Suppressor macrophage (primary cell): ENCODE data around the gene ATXN1.

ENCODE experiments used
- DNase-seq, 4 experiments: peaks; one replicate each; pipeline ENCODE4 v3.0.0-alpha.2; 2020 to 2022

Gene ATXN1

DNA sequence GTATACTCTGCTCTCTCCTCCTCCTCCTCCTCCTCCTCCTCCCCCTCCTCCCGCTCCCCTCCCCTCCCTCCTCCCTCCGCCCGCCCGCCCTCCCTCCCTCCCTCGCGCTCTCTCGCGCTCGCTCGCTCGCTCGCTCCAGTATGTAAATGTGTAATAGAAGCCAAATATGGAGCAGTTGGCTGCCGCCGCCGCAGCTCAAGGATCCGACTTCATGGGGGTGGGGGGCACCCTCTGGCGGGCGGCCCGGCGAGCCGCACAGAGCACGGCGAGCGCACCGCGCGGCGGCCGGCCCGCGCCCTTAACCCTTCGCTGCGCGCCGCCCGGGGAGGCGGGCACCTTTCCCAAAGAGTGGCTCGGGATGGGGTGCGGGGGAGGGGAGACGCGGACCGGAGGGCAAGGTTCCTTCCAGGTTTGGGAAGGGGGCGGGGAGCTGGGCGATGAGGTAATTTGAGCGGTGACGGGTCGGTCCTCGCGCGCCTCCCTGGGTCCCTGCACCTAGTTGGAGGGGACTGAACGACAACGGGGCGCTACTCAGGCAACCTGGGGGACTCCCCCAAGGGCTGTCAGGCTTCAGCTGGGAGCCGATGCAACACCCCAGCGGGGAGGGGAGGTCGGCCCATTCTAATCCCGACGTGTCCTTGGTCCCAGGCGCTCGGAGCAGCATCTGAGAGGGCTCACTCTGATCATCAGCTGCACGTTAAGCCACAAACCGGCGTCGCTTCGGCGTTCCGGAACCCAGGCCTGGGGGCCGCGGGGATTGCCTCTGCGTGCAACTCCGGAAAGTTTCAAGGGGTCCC, 409 bp upstream of the ATXN1 start:
- peak; percentile 86 to 95 (median 92) for DNase-seq

DNA sequence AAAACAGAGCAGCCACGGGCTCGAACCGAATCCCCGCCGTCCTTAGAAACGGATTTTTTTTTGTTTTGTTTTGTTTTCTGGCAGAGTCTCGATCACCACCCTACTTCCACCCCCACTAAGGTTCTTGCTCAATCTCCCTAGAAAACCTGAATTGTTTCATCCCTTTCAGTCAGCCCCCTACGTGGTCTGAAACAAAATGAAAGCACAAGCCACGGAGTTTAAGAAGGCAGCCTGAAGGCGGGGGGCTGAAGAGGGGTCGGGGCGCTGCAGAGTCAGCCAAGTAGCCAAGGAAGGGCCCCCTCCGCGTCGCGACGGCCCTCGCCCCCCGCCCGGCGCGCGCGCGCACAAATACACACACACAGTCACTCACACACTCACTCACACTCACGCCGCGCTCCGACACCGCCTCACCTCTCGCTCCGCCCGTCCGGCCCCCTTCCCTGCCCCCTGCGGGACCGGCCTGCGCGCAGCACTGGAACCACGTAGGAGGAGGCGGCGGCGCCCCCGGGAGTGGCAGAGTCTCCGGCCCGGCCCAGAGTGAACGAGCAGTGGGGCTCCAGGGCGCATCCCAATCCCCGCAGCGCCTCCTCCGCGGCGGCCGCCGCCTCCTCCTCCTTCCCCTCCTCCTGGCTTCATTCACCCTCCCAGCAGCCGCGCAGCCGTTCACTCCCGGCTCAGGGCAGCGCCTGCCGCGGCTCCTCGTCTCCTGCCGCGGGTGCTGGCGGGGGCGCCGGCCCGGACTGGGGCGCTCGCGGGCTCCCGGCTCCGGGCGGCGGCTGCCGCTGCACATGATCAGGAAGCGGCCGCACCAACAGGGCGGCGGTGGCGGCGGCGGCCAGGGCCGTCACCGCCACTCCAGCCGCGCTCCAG, 1.4 kb downstream of the ATXN1 start:
- DNase-seq: peak; percentile 77 to 92 (median 86)

DNA sequence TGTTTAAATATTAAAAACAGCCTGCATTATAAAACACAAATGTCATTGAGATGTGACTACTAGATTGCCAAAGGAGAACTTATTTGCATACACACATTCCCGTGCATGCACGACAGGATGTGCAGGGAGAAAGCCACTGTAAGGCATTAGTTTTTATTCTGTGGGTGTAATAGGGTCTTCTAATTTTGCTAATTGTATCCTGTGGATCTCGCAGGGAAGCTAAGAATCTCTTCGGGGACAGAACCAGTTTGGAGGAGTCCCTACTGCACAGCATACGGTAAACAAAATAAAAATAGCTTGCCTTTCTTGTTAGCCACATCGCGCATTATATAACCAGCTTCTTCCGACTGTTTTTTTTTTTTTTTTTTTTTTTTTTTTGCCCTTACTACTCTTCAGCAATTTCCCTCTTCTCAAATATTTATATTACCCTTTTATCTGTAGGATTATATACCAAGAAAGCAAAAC, 2.0 kb downstream of the ATXN1 start:
- DNase-seq: peak; percentile 35 to 58 (median 51)

DNA sequence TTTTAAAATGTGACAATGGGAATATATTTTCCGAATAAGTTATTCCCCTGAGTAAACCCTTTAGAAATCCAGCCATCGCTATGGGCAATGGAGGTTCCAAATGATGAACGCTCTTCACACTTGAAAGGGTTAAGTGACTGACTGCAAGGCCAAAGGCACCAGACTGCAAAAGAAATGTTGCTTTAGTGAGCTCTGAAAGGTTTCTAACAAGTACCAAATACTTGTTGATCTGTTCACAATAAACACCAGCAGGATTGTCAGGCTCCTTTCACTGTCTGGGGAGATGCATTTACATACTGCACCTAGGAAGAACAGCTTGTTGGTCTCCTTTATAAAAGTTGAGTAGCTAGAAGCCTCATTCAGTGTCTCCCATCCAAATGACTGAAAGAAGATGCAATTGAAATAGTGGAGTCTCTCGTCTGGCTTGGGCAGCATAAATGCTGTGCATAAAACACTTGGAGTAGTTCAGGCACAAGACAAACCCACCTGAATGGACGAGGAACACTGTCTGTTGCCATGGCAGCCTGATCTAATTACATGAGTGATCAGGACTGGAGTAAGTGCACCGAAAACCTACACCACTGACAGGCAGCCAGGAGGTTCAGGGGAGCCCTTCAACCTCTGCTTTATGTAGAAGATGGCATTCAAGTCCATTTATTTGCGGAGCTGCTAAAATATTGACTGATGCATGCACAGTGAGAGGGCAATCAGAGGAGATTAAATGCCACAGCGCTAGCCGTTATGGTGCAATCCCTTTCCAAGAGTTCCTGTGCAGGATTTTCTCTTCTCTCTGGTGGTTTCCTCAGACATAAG, 2.9 kb downstream of the ATXN1 start:
- DNase-seq: peak in 3 of 4 experiments; percentile 47 to 61 (median 57)

DNA sequence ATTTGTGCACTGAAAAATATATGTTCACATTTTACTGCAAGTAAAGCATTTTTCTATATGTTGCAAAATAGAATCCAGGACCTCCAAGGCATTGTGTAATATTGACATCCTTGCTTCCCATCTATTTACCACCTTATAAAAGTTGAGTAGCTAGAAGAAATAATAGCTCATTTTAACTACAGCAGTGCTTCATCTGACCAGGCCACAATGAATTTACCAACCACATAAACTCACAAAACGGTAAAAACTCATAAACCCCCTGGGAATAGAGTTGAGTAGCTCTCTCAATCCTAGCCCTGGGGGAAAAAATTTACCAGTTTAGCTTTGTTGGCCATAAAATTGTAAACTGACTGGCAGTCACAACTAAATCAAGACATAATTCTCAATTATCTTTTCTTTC, 3.9 kb downstream of the ATXN1 start:
- no peak for DNase-seq

DNA sequence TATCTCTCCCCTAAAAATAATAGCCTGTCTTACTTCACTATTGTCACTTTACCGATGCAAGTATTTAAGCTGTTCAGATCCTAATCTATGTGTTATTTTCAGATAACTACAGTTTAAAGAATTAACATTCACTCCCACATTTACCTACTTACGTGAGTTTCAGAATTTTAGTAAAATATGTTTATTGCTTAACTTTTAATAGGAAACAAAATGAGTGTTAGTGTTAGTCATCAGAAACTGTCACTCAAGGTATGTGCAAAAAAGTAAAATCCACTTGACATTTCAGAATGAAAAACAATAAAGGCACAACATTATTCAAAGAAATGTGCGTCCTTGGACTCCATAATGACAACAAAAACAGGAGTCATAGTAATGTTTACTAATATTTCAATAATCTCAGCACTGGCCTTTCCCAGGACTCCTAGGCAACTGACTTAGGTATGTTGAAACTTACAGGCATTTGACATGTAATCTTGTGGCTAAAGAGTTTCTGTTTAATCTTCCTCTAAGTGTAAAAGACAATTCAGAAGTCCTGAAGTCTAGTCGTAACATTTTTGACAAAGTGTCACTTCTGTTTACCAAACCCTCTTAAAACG, 4.5 kb downstream of the ATXN1 start:
- peak in 3 of 4 experiments; percentile 28 to 64 (median 60) for DNase-seq

DNA sequence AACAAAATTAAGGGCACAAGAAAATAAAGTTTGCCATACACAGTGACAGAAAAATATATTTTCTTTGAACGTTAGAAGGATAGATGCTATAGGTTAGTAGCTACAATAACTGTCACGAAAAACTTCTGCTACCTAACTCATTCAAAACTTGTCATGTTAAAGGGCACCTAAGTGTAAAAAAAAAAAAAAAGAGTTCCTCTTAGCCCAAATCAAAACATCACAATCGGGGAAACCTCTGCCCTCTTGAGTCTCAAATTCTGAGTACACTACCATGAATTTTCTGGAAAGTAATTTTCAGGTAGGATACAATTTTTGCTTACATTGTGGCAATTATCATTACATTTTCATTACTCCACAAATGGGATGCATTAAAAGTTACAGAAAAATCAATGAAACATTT, 5.7 kb downstream of the ATXN1 start:
- no peak for DNase-seq

DNA sequence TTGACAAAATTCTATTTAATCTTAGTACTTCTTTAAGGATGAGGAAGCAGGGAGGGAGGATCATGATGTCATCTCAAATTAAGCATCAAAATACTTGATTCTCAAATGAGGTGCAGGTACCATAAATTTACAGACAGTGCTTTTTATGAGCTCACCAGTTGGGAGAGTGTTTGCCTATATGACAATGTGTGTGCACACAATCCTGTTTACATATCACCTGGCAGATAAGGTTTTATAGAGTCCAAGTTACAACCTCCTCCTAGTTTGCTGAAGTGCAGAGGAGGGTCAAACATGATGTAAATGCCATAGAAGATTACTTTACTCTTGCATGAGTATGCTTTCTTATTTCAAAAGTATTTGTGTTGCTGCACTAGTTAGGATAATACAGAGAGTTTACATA, 6.4 kb downstream of the ATXN1 start:
- peak in 2 of 4 experiments; percentile 46 to 52 for DNase-seq

DNA sequence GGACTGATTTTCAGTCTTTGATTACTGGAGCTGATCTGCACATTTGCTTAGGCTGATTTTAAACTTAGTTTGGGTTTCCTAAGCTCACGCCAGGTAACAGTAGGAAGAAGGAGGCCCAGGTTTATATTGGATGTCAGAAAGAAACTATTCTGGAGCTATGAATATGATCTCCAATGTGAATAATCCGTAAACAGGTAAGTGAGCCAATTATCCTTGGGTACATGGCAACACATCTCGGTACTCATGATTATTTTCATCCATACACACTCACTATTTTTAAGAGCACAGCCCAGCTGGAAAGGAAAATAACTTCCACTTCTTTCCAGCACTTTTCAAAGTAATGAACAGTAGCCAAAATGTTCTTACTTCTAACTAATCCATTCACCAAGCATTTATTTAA, 7.0 kb downstream of the ATXN1 start:
- no peak for DNase-seq

DNA sequence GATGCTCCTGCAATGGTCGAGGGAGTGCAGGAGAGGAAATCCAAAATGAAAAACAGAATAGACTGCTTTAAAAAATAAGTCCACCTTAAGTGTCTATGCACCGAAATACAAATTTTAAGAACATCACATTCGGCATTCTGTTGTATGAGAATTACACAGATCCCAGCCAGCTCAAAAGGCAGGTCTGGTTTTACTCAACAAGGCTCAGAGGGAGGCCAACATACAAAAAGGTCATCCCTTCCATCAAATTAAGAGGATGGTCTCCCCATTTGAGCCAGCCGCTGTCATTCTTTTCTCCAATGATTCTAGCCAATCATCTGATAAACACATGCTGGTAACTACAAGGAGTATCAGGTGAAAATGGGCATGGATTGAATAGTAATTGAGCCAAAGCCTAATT, 7.9 kb downstream of the ATXN1 start:
- no peak for DNase-seq

DNA sequence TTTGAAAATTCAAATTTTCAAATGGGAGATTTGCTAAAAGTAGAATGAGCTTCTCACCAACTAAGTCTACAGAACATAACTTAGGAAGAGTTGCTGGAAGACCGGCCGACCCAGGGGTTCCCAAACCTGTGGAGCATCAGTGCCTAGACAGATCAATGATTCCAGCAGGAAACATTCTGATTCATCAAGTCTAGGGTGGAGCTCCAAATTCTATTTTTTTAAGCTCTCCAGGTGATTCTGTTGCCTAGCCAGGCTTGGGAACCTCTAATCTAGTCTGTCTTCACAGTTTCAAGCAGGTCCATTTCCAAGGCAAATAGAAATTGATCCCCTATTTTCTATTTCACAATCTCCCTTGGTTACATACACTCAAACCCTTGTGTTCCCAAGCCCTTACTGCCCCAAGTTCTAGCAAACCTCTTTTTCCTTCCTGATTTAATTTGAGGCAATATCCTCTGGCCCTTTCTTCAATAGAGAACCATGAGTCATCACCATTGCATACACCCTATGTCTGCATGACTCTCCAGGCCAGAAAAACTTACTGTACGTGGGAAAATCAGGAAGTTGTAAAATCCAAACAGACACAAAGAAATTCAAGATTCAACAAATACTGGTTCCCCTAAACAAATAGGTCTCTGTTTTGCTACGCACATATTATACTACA, 8.9 kb downstream of the ATXN1 start:
- peak; percentile 73 to 96 (median 86) for DNase-seq

DNA sequence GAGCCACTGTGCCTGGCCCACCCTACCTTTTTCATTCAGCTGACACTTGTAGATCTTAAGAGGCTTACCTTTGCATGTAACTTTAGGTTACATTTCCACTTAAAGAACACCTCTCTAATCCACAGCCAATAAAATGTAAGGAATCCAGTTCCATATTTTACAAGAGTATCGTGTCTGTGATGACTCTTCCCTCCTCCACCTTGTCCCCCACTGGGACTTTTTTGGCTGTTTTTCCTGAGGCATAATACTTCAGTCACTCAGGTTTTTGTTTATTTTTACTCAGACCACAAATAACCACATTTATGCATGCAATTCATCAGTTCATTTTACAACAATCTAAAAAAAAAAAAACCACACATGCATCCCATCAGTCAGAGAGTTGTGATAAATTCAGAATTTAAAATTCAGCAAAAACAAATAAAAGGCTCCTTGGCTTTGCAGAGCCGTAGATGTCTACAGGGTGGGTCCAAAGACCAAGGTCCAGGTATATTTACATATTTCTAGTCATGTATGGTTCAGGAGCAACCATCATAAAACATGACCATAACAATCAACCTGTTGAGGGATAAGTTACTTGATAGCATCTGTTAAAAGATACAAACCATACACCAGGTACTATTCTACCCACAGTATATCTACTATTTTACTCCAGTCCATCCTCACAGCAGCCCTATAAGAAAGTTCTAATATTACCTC, 9.9 kb downstream of the ATXN1 start:
- DNase-seq: no peak

DNA sequence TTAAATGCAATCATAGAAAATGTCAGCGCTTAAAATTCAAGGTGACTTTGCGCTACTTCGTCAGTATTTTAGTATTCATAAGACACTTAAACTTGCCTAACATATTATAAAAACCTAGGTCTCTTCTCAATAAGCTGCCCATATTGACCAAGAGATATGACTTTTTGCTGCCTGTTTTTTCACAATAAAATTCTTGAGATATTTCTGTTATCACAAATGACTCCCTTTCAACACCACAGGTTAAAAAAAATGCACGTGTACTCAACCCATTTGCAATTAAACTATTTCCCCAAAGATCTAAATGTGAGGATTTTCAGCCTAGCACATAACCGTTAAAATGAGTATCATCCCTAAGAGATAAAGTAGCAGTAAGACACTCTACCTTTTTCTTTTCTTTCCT, 10.7 kb downstream of the ATXN1 start:
- no peak for DNase-seq

DNA sequence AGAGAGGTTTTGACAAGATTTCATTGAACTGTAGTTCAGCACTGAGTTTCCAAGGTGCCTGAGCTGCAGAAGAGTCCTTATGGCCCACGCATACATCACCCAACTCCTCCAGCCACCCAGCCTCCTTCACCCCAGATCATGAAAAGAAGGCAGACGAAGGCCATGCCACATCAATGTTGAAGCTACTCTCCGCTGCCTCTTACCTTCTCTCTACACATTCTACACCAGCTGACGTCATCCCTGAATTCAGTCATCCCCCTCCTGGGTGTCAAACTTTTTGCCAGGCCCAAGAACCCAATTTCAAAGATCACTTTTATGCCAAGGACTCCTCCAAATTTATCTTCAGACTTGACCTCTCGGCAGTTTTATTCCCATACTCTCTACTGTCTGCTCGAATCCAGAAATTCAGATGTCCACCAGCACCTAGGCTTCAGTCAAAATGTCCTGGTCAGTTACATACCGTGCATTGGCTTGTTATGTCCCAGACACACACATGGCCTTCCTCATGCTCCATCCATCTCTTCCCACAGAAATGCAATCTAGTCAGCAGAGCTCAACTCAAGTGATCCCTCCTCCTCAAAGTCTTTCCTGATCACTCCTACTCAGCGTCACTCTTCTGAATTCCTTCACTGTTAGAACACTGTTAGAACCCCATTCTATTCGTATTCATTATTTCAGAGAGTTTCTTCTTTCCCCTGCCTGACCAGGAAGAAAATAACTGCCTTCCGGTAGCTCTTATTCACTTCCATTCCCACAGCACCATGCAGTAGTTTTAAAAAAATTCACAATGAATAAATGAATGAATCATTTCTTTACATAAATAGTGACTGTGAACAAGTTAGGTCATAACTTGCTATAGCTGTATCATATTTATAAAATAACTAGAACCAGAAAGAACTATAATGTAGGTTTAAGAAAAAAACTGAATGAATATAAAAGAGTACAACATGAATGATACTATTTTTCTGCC, 11.5 kb downstream of the ATXN1 start:
- no peak for DNase-seq

DNA sequence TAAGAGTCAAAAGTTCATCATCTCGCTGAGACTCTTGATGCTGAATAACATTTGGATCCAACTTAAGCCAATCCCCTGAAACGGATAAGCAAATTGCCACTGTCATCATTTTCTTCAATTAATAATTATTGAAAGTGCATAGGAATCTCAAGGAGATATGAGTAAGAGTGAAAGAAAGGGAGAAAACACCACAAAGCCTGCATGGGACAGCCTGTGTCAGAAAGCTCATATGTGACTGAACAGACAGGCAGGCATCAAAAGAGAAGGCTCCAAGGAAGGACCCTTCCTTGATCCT, 13.3 kb downstream of the ATXN1 start:
- no peak for DNase-seq

DNA sequence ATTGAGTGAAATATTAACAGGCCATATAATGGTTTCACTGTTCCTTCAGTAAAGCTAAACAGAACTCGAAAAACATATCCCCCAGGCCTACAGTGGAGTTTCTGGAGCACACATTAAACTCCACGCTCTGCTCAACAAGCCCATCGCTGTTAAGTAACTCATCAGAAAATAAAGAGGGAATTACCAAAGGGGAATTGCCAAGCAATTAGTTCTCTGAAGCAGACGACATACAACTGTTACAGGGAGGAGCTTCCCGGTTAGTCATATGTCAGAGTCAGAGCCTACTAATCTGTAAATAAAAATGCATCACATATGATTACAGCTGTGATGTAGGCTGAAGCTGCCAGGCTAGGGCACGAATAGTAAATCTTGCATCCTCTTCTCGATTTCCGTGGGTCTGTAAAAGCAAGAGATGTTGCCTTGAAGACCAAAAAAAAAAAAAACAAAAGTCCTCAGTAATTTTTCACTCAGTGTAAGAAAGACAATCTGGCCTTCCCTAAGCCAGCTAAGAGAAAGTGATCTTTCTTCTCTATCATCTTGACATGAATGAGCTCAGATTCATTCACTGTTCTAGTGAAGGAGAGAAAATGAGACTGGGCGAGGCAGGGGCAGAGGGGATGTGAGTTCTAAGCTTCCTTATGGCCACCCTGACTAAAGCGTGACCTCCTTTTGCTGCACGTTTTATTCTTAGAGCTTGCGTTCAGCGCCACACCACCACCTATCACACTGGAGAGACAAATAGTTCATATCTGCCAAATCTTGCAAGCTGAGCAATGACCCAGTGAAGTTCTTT, 13.8 kb downstream of the ATXN1 start:
- peak in 3 of 4 experiments; percentile 60 to 71 (median 70) for DNase-seq

DNA sequence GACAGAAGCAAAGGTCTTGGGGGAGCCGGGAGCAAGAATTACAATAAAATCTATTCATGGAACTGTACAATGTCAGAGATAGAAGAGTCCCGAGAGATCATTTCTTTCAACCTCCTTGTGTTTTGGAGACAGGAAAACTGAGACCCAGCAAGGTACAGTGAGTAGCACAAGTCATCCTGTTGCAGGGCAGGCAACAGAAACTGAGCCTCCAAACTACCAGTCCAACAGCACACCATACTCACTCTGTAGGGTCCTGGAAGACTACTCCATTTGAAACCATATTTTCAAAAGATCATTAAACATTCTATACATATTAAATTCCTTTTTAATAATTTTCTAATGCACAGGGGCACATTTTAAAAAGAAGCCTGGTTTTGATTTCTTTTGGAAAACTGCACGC, 14.4 kb downstream of the ATXN1 start:
- DNase-seq: no peak

DNA sequence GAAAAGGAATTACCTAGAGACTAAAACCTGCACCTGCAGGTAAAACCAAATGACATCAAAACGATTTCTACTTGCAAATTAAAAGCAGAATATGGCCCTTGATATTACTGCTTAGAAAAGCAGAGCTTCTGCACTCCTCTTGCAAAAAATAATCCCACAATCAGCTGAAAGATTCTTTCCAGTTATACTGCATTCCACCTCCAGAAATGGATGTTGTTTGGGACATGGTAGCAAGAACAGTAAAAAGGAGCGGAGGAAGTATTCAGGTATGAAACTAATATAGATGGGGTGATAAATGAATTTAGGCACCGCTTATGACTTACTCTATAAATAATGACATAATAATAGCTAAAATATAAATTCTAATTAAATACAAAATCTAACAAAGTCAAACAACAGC, 14.9 kb downstream of the ATXN1 start:
- DNase-seq: no peak

DNA sequence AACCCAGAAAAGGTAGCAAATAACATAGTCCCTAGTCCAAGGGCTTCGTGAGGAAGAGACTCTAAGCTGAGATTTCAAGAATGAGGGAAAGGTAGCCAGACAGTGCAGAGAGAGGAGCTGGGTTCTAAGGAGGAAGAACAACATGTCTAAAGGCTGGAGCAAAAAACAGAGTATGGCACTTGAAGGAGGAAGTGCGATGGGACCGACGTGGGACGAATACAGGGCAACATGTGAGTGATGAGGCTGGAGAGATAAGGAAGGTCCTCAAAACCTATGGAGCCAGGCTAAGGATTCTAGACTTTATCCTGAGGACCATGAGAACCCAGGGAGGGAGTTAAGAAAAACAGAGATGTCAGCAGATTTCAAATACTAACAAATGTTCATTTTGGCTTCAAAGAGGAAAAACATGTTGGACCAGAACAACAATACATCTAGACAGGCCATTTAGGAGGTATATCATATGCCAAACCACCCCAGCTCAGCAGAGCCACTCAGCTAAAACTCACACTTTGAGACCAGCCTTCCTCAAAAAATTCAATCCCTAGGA, 17.5 kb downstream of the ATXN1 start:
- peak in 3 of 4 experiments; percentile 68 to 73 (median 71) for DNase-seq
